Stimulated activated CD4-positive, alpha-beta T cell treated with anti-CD3 and anti-CD28 coated beads, Interleukin-4, amount 100 ng/mL, for 1 hour (primary cell): Measurements from ENCODE around the gene HSPA12B.

ENCODE experiments used
- DNase-seq: peaks from one replicate; pipeline ENCODE4 v3.0.0-alpha.2; 2020

Gene HSPA12B

DNA sequence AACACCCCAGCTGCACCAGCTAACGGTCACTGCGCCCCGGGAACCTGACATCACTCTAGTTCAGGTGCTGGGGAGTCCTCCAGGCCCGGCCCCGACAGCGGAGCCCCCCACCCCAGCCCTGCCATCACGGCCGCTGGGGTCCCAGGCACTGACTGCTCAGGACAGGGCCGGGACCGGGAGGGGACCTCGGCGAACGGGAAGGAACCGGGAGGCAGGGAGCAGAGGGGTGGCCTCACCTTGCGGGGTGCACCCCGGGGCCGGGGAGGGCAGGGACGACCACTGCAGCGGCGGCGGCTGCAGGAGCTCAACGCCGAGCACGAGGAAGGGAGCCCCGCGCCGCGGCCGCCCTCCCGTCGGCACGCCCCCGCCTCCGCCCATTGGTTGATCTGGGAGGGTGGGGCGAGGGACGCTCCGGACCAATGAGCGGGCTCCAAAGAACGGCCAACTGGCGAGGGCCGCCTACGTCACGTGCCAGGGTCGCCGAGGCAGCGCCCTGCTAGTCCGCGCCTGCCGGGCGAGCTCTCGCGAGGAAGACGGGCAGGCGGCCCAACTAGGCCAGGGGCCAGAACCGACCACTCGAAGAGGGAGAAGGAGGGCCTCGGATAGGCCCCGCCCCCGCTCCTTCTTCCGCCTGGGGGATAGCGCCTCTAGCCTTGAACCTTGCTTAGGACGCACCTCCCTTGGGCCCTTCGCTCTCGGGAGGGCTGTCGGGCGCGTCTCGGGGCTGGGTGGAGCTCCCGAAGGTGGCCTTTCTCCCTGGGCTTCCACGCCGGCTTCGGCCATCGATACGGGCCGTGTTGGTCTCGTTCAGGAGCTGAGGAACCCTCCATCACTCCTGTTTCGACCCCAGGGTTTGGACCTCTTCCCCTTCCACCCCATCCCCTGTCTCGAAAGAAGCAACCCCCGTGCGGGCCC lies 35.2 kb downstream of the HSPA12B start, which contains the start of gene ADISSP:
Gene ADISSP, minus strand, starts transcription at position 327 of the 915 bp plus-strand sequence. CDS start 7,653 bp downstream, outside the sequence.
- peak; percentile 97 for DNase-seq

DNA sequence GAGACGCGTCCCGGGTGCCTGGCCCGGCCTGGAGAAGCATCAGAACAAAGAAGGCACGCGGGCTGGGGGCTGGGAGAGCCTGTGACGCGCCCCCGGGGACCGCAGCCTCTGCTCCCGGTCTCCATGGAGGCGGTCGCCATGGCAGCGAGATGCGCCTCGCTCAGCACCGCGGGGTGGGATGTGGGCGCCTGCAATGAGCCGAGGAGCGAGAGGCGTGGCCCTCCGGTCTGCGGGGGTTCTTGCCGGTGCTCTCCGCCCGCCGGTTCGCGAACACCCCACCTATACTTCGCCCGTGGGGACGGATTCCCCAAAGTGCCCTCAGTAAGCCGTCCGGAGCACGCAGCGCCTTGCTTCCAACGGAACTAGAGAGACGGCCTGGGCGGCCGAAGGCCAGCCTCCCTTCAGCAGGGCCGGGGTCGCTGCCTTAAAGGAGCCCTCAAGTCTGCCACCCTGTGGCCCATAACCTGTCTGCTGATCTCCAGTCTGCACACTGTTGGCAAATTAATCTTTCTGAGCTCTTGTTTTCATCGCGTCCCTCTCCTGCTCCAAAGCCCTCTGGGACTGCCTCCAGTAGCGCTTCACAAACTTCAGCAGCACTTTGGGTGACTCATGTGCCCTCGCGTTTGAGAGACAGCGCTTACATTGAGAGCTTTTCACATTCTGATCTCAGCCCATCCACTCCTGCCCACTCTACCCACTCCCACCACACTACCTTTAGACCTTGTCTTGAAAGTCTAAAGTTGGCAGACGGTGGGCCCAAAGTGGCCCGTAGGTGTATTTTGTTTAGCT lies 36.1 kb downstream of the HSPA12B start:
- DNase-seq = peak; percentile 80

DNA sequence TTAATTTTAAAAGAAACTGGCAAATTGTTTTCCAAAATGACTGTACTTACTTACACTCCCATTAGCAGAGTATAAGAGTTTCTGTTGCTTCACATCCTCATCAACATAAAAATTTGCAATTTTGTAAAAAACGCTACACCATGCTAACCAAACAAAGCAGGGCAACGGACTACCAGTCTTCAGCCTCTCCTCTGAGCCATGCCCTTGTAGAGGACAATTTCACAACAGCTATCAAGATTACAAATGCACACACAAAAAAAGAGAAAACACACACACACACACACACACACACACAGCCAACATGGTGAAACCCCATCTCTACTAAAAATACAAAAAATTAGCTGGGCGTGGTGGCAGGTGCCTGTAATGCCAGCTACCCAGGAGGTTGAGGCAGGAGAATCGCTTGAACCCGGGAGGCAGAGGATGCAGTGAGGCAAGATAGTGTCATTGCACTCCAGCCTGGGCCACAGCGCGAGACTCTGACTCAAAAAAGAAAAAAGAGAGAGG lies 39.1 kb downstream of the HSPA12B start:
- no peak for DNase-seq

DNA sequence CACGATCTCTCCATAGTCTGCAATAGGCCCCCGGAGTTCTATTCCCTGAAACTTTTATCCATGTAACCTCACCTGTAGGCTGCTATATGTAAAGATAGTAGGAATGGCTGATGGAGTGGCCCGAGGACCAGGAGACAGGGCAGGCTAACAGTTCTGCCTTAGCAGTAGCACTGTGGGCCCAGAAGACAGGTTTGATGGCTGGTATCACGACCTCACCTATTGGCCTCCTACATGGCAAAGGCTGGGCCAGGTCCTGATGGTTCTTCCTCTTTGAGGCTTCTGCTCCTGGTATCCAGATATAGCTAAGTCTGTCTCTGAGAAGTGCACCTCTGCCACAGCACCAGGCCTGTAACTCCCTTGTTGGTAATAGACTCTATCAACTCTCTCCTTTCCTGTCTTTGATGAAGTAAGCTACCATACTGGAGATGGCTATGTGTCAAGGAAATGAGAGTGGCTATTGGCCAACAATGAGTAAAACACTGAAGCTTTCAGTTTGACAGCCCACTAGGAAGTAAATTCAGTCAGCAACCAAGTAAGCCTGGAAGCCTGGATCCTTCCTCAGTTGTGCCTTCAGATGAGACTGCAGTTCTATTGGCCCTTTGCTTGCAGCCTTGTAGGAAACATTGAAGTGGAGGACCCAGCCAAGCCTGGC lies 43.1 kb downstream of the HSPA12B start:
- no peak for DNase-seq

DNA sequence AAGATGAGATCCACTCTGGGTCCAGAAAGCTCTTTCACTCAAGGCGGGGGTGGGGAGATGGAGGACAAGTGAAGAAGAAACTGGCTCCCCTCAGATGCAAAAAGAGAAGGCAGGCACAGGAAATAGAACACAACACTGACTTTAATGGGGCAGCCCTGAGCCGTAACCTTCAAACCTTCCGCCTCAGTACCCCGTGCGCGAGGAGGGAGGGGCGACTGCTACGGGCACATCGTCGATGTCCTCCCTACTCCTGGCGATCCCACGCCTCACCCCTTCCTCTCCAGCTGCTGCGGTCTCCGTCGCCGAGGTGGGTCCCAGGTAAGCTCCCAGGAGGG lies 44.9 kb downstream of the HSPA12B start:
- DNase-seq = no peak

DNA sequence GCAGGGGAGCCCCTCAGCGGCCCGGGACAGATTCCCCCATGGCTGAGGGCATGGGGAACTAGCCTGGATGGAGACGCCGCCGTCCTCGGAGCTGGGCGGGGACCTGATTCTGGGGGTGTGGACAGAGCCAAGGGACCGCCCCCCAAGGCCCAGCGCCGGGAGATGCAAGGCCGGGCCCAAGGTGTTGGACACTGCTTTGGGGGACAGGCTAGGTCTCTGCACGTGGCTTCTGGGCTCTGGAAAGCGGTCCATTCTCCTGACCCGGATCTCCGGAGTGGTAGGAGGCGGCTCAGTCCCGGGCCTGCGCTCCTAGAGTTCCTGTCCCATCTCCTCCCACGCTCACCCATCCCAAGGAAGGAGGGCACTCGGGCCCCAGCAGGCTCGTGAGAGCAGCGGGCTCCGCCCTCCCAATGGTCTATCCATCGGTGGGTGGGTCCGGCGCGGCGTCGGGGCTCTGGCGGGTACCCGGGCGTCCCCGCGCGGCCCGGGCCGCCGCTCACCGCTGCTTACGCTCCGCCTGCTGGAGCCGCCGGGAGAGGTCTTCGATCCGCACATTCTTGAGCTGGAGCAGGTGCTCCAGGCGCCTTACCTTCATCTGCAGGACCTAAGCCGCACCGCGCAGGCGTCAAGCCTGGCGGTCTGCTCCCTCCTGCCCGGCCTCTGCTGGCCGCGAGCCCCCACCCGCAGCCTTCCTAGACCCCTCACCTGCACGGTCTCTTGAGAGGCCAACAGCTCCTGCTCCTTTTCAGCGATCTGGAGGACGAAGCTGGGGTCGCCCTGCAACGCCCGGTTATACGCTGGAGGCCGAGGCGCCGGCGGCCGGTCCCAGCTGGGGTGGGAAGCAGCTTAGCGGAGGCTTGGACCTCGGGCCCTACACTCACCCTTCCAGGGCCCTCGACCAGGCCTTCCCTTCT lies 45.5 kb downstream of the HSPA12B start:
- peak; percentile 55 for DNase-seq

DNA sequence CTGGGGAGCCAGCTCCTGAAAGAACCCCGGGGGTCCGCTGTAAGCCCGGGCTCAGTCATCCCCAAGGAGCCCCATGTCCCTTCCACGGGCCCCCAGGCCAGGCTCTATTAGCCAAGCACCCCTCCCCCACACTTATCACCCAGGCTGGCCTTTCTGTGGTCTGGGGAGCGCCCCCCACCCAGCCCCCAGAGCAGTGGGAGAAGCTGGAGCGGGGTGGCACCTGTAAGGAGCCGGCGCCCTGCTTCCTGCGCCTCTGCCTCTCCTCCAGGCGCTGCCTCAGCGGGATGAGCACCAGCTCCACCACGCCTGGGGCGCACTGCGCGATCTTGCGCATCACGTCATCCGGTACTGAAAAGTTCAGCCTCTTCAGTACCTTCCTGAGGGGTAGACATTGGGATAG lies 46.5 kb downstream of the HSPA12B start:
- no peak for DNase-seq

DNA sequence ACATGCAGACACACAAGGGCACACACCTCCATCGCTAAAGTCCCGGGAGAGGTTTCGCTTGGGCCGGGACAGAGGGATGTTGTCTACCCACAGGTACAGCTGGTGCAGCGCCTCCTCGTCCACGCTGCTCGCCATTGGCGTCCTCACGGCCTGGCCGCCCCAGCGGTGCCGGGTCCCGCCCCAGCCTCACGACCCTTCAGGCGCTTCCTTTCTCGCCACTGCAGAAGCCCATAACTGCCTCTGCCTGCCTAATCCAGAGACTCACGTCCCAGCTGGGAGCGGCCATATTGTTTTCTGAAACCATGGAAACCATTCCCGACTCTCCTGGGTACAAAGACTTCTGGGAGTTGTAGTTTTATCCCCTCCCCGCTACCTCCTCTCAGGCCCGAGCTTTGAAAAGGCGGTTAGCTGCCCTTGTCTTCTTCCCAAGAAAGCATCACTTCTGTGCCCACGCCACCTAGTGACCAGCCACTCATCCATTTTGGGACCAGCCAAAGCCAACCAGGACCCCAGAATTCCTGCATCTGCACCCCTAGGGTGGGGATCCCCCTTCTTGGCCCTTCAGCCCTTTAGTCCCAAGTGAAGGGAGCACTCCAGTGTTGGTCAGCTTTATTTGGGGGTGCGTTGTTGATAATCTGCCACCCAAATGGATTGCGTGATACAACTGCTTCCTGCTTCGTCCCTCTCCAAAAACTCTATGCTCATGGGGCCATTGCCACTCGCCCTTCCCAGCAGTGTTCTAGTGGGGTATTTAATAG lies 48.8 kb downstream of the HSPA12B start, which contains the start of gene SPEF1:
Gene SPEF1, minus strand, starts transcription at position 296 of the 758 bp plus-strand sequence. Its CDS starts 161 bp downstream, at position 135.
- no peak for DNase-seq

DNA sequence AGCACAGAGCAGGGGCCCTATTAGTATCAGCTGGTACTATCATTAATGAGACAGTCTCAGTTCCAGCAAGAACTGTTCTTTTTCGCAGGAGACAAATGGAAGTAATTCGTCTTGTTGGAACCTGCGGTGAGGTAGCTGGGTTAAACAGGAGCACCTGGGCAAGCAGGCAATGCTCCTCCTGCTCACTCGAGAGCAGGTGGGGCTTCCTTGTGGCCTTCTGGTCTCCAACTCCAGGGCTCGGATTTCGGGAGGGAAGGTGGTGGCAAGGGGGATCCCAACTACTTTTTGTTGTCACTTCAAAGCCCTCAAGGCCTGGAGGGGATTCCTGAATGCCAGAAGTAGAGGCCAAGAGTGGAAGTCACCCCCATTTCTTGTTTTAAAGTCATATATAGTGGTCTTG lies 50.1 kb downstream of the HSPA12B start:
- DNase-seq = no peak

DNA sequence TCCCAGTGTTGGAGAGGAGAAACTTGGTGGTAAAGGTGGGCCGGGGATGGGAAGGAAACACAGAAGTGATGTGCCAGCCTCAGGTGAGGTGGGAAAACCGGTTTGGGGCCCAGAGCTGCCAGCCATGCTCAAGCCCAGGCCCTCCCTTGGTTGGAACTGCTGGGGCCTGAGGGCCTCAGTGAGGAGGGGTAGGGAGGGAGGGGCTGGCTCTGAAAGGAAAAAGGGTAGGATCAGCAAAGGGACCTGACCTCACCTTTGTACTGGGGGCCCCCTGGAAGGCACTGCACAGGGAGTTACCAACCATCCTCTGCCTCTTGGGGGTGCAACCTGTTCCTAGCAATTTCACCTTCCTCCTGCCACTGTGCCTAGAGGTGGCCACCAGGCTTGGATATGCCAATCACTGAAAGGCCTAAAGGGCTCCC lies 50.6 kb downstream of the HSPA12B start:
- no peak for DNase-seq

DNA sequence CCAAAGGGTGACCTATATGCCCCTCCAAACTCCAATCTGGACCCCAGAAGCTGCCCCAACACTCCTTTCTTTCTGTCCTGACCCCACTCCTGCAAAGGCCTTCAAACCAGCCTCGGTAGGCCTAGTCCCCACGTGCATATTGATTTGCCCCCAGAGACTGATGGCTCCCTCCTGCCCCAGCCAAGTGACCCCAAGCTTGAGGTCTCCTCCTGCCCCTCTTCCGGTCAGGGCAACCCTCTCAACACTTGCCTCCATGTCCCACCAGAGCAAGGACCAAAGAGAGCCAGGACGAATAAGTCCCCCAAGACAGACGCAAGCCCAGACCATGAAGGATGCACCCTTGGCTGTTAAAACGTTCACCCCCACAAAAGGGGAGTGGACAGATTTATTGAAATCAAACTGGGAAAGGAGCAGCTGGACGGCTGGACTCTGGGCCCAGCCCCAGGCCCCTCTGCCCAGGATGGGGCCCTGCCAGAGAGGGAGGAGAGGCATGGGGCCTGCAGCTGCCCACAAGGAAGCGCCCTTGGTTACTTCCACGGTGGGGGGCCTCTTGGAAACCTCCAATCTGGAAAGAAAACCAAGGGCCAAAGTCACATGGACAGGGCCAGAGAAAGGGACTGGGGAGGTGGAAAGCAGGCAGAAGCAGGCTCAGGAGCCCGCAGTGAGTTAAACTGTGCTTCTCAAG lies 51.2 kb downstream of the HSPA12B start:
- no peak for DNase-seq

DNA sequence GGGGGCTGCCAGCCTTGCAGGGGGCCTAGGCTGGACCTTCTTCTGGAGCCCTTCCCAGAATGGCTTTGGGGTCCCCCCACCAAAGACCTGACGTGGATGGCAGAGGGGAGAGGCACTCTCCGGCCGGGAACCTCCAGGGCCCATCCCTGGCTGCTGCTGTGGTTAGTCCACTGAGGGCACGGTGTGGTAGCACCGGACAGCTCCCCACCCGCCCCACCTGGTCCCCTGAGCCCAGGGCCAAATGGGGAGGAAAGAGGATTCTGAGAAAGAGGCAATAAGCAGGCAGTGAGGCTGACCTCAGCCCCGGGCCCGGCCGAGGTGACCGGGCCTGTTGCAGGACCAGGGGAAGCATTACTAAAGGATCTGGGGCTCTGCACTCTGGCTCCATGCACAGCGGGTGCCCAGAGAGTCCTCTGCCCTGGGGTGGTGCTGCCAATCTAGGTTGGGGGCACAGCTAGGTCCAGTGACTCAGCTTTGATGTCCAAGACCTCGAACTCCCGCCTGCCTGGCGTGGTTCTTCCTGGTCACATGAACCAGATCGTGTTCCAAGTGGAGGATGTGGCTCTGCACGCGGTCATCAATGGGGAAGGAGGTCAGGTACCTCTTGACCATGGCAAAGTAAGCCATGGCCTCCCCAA lies 51.9 kb downstream of the HSPA12B start:
- no peak for DNase-seq

DNA sequence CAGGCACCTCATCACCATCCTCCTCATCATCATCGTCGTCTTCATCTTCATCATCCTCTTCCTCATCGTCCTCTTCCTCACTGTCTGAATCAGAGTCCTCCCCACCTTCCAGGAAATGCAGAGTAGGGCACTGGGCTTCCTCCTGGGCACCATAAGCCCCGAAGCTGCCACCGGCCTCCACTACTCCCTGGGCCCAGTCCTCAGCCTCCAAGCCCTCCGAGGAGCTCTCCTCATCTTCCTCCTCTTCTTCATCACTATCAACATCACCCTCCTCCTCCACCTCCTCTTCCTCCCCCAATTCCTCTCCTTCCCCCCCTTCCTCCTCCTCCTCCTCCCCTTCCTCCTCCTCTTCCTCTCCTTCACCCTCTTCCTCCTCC lies 52.4 kb downstream of the HSPA12B start:
- DNase-seq = no peak

DNA sequence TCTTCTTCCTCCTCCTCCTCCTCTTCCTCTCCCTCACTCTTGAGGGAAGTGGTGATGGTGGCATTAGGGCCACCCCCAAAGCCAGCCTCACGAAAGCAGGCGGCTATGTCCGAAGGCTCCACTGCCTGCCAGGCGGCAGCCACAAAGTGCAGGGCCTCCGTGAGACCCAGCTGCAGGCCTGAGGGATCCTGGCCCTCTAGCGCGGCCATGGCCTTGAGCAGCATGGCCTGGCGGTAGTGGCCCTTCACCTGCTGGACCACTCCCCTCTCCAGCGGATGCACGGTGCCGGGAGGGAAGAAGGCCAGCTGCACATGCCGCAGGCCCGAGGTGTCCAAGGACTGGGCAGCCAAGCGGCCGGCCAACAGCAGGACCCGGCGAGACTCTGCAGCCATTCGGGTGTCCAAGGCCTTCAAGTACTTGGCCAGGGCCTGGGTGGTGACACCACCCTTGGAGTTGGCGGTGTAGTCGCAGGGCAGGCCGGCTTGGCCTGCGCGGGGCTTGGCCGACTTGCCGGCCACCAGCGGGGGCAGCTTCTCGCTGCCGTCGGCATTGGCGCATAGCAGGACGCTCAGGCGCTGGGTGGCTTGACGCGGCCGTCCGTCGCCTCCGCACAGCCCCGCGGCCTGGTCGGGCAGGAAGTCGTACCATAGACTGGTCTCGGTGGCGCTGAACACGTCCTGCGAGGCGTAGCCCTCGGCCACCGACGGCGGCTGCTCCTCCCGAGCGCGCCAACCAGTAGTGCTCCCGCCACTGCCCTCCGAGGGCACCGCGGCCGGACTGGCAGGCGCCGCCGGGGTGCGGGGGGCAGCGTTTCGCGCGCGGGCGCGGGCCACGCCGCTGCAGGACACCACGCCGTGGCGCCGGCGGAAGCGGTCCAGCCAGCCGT lies 53.0 kb downstream of the HSPA12B start:
- DNase-seq = no peak

DNA sequence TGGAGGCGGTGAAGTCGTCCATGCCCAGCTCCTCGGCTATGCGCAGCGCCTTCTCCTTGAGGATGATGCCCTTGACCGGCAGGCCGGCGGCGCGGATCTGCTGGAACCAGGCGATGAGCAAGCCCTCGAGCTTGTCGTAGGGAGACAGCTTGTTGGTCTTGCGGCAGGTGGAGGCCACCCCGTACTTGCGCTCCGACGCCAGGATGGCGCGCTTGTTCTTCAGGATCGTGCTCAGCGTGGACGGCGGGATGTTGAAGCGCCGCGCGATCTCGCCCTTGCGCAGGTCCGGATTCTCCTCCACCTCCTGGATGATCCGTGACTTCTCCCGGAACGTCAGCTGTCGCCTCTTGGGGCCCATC lies 53.6 kb downstream of the HSPA12B start:
- peak; percentile 41 for DNase-seq

DNA sequence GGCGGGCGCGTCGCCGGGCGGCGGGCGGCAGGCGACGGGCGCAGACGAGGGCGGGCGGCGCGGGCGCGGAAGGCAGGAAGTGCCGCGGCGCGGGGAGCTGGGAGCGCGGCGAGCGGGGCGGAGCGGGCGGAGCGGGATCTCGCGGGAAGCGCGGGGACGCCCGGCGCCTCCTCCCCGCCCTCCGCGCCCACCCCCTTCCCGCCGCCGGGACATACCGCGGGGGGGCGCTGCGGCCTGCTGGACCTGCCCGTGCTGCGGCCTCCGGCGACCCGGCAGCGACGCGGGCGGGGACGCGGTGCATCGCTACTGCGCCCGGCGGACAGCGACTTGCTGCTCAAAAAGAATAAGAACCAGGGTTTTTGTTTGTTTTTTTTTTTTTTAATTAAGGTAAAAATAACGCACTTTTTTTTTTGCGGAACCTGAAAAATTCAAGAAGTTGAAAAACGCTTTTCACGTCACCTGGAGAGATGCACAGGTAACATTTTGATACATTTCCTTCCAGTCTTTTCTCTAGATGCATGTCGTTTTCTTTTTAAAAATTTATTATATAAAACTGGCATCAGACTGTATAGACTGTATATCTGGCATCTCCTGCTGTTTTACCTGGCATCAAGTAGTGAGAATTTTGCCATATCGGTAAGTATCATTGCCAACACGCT lies 54.3 kb downstream of the HSPA12B start, which contains the start of gene CENPB:
Gene CENPB, minus strand, starts transcription at position 76 of the 659 bp plus-strand sequence. CDS start 257 bp downstream, outside the sequence.
- peak; percentile 92 for DNase-seq

DNA sequence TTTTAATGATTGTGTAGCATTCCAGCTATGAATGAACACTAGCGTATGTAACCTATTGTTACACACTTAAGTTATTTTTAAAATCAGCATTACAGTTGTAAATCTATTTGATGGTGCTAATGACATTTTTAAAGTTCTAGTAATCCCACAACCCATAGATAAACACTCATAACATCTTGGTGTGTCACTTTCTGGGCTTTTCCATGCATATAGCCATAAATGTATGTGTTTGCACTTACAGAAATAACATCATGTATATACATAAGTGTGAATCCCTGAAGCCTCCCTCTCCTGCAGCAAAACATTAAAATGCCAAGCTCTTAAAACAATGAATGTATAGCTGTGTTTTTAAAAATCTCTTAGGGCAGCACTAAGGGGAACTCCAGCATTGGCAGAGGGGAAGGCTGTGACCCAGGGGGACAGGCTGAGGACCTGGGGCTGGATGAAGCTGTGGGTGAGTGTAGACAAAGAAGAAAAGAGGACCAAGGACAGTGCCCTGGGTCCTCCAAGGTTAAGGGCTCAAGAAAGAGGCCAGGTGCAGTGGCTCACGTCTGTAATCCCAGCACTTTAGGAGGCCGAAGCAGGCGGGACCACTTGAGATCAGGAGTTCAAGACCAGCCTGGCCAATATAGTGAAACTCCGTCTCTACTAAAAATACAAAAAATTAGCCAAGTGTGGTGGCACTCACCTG lies 55.0 kb downstream of the HSPA12B start:
- no peak for DNase-seq

DNA sequence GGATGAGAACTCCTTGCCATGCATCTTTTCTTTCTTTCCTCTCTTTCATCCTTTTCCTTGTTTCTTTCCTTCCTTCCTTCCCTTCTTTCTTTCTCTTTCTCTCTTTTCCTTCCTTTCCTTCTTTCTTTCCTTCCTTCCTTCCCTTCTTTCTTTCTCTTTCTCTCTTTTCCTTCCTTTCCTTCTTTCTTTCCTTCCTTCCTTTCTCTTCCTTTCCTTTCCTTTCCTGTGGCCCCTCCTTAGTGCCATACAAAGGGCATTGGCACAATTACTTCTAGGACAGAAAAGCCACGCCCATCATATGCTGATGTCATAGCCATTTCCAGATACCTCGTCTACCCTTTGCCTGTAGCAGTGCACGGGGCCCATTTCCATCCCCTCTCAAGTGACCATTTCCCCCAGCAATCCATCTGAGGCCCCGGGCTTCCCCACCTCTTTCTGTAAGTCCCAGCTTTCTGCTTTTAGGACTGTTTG lies 56.2 kb downstream of the HSPA12B start:
- no peak for DNase-seq
